ENCODE measurements around the gene HS3ST4. TPM values are rescaled to one million over a fixed set of nuclear protein-coding genes. Genes with fewer than 3 reads are reported as not detected.

The HS3ST4 gene
- total RNA-seq, 1 experiment from 2014 or later = 0.07 TPM

DNA sequence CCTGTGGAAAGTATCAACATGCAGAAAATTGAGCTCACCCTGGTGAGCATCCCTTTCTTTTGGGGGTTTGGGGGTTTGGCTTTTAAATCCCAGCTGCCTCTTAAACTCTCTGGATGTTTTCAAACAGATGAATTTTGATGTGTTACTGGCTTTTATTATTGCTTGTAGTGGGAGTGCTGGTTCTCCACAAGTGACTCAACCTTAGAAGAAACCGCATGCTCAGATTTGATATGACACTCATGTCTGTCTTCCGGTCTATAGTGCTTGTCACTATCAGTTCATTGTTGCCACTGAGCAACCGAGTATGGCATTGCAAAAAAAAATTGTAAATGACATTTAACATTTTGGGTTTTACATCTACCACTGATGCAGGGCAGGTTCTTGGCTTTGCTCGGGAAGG lies 104.5 kb downstream of the HS3ST4 start:
- DNase-seq (ENCODE audit: low read depth) = no peak
- in situ Hi-C loops (cut with HindIII; ENCODE audit: low pct_unique_long_range_greater_than_20kb, low sequenced_read_pairs) = no loop called here

DNA sequence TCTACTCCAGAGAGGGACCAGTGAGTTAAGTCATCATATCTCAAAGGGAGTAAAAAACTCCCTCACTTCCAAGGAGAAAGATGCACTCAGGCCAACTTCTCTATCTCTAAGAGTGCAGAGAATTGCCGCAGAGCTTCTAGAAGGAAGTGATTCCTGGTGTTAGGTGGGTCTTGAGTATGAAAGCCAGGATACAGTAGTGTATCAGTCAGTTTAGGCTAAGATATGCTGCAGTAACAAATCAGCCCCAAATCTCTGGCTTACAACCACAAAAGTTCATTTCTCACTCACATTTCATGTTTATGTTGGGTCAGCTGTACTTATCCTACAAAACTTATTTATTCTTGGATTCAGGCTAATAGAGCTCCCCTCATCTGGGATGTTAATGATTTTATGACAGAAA lies 106.3 kb downstream of the HS3ST4 start:
- no peak for DNase-seq (ENCODE audit: low read depth)
- in situ Hi-C loops (cut with HindIII; ENCODE audit: low pct_unique_long_range_greater_than_20kb, low sequenced_read_pairs) = no loop called here

DNA sequence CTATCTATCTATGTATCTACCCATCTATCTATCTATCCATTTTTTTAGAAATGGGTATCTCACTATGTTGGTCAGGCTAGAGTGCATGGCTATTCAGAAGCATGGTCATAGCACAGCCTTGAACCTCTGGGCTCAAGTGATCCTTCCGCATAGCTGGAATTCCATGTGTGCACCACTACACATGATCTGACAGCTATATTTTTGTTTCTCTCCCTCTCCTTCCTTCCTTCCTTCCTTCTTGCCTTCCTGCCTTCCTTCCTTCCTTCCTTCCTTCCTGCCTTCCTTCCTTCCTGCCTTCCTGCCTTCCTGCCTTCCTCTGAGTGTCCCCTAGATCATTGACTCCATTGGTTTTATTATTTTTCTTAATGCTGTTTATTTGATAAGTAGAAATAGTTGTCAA lies 108.1 kb downstream of the HS3ST4 start:
- in situ Hi-C loops (cut with HindIII; ENCODE audit: low pct_unique_long_range_greater_than_20kb, low sequenced_read_pairs) = no loop called here
- no peak for DNase-seq (ENCODE audit: low read depth)

DNA sequence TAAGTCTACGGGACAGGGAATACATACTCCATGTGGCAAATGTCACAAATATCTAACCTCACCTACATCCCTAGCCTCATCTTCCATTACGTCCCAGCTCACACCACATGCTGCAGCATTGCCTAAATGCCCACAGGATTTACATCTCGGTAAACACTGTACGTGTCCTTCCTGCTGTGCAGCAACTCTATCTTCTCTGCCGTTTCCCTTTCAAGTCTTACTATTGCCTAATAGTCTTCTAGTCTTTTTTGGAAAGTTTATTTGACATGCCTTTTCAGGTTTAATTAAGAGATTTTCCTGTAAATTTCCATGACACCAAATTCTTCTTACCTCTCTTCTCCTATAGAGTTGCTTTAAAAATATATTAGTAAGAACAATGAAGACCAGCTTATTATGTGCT lies 120.5 kb downstream of the HS3ST4 start:
- in situ Hi-C loops (cut with HindIII; ENCODE audit: low pct_unique_long_range_greater_than_20kb, low sequenced_read_pairs) = no loop called here
- no peak for DNase-seq (ENCODE audit: low read depth)

DNA sequence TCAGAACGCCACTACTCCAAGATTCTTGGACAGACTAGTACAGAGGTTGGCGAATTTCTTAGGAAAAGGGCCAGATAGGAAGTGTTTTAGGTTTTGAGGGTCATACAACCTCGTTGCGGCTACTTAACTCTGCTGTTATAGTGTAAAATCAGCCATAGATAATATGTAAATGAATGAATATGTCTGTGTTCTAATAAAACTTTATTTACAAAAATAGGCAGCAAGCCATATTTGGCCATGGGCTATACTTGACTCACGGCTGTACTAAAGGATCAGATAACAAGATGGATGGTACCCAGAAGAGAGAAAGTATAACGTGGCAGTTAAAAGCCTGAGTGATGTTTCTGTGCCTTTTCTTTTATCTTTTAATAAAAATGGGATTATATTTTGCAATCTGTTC lies 125.5 kb downstream of the HS3ST4 start:
- in situ Hi-C loops (cut with HindIII; ENCODE audit: low pct_unique_long_range_greater_than_20kb, low sequenced_read_pairs) = no loop called here
- no peak for DNase-seq (ENCODE audit: low read depth)

DNA sequence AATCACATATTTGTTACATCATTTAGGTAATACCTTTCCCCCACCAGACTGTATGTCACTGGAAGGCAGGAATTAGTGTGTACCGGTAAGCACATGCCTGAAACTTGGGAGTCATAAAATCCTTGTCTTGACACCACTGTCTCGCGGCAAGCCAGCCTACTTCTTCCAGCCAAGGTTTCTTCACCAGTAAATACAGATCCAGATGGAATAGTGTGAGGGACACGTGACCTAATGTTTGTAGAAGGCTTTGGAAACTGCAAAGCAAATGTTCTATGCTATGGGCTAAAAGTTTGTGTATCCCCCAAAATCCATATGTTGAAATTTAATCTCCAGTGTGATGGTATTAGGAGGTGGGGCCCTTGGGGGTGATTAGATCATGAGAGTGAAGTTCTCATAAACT lies 126.1 kb downstream of the HS3ST4 start:
- in situ Hi-C loops (cut with HindIII; ENCODE audit: low pct_unique_long_range_greater_than_20kb, low sequenced_read_pairs) = no loop called here
- DNase-seq (ENCODE audit: low read depth) = no peak

DNA sequence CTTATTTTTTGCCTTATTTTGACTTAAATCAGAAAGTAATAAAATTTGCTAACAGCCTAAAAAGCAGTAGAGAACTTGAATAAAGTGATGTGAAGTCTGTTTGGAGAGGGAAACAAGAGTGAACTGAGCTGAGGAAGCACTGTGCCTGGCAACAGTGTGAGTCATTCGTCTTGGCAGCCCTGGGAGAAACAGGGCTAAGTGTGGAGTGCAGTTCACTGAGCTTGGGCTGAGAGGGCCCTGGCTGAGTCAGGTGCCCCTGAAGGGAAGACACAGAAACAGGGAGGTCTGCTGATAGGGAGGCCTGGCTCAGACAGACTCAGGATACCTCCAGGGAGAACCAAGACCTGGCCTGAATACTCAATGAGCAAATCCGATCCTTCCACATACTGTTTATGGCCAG lies 132.1 kb downstream of the HS3ST4 start:
- DNase-seq (ENCODE audit: low read depth) = no peak
- in situ Hi-C loops (cut with HindIII; ENCODE audit: low pct_unique_long_range_greater_than_20kb, low sequenced_read_pairs) = no loop called here

DNA sequence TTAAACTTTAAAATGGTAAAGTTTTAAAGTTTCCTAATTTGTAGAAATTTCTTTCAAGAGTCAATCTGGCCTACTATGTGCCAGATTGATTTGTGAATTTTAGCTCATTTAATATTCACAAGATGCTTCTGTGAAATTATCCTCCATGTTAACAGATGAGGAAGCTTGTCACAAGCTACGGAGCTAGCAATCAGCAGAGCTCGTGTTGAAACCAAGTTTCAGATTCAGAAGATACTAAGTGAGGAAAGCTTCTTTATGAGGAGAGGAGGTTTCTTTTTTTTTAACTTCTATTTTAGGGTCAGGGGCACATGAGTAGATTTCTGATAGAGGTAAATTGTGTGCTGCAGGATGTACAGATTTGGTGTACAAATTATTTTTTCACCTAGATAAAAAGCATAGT lies 135.9 kb downstream of the HS3ST4 start:
- in situ Hi-C loops (cut with HindIII; ENCODE audit: low pct_unique_long_range_greater_than_20kb, low sequenced_read_pairs) = no loop called here
- DNase-seq (ENCODE audit: low read depth) = no peak

DNA sequence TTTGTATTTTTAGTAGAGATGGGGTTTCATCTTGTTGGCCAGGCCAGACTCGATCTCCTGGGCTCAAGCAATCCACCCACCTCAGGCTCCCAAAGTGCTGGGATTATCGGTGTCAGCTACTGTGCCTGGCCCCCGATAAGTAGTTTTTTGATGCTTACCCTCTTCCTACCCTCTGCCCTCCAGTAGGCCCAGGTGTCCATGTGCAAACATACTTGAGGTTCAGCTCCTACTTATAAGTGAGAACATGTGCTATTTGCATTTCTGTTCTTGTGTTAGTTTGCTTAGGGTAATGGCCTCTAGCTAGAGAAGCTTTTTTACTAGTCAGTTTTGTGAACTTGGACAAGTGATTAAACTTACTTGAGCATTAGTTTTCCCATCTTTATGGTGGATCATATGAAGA lies 136.8 kb downstream of the HS3ST4 start:
- in situ Hi-C loops (cut with HindIII; ENCODE audit: low pct_unique_long_range_greater_than_20kb, low sequenced_read_pairs) = no loop called here
- DNase-seq (ENCODE audit: low read depth) = no peak

DNA sequence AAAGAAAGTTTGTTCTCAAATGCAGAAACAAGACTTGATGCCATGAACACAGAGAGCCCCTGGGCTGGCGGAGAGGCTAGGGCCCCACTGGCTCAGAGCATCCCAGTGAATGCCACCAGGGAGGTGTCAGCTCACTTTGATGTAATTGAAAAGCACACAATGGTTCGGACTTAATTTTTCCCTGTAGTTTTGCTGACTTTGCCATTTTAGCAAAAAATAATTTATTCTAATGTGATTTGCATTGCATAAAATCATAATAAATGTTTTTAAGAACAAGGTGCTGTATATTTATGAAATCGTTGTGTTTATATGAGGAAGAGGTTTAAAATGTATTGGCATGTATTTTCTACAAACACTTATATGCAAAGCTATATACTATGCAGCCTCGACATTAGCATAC lies 140.5 kb downstream of the HS3ST4 start:
- in situ Hi-C loops (cut with HindIII; ENCODE audit: low pct_unique_long_range_greater_than_20kb, low sequenced_read_pairs) = no loop called here

DNA sequence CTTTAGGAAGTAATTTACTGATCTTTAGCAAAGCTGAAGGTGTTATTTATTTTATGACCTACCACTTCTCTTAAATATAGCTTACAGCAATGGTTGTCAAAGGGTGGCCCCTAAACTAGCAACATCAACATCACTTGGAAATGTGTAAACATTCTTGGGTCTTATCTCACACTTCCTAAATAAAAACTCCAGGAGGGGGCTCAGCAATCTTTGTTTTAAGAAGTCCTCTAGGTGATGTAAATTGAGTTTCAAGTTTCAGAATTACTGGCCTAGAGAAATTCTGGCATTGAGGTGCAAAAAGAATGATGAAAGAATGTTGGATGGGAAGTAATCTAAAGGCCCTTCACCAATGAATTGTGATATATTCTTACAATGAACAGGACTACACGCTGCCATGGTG lies 142.3 kb downstream of the HS3ST4 start:
- DNase-seq (ENCODE audit: low read depth) = no peak
- in situ Hi-C loops (cut with HindIII; ENCODE audit: low pct_unique_long_range_greater_than_20kb, low sequenced_read_pairs) = no loop called here

More for the DNA sequence above, 140.5 kb downstream of the HS3ST4 start:
- DNase-seq (ENCODE audit: low read depth) = no peak

DNA sequence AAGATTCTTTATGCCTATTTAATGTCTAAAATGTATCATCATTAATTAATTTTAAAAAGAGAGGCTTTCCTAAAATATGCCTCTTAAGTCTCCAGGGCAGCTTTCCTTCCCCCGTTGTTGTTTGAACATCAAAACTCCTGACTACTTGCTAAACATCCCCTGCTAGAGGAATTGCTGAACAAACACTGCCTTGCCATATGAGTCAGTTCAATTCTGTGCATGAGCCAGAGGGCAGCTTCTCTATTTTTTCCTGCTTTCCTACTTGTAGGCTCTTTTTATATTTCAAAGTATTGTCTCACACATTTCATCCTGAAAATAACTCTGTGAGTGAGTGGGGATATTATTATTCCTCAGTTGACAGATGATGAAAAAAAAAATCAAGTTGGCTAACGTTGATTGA lies 143.4 kb downstream of the HS3ST4 start:
- DNase-seq (ENCODE audit: low read depth) = no peak
- in situ Hi-C loops (cut with HindIII; ENCODE audit: low pct_unique_long_range_greater_than_20kb, low sequenced_read_pairs) = no loop called here

DNA sequence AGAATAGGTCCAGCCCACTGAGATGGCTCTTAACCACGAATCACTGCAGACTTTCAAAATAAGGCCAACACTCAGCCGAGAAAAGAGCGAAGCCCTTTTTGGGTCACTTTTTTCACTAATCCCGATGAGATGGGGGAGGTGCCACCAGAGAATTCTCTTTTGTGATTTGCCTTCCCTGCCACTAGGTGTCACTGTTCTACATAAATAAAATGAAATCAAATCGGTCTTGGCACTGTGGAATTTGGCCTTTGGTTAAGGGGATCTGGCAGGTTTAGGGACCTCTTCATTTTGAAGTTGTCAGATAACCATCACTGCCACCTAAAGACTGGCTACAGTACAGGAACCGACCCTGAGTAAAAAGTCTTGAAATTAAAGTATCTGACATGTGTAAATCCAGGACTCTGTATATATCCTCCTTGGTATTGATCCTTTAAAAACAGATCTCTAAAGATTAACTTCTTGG lies 147.0 kb downstream of the HS3ST4 start:
- in situ Hi-C loops (cut with HindIII; ENCODE audit: low pct_unique_long_range_greater_than_20kb, low sequenced_read_pairs) = no loop called here
- DNase-seq (ENCODE audit: low read depth) = peak; percentile 54

DNA sequence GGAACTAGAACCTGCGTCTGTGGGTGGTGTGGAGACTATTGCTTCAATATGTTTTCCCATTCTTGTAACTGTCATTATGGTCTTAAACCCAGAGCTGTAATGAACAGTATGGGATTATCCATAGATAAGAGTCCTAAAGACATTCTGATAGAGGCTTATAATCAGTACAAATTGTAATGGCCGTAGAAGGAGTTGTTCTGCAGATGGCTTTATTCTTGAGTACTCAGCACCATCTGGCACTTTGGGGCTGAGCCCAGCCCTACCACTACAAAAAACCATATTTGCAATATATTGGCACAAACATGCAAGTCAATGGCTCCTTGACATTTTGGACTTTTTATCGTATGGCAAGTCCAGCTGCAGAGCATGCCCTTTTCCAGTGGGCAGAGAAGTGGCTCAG lies 150.0 kb downstream of the HS3ST4 start:
- DNase-seq (ENCODE audit: low read depth) = no peak
- in situ Hi-C loops (cut with HindIII; ENCODE audit: low pct_unique_long_range_greater_than_20kb, low sequenced_read_pairs) = no loop called here

DNA sequence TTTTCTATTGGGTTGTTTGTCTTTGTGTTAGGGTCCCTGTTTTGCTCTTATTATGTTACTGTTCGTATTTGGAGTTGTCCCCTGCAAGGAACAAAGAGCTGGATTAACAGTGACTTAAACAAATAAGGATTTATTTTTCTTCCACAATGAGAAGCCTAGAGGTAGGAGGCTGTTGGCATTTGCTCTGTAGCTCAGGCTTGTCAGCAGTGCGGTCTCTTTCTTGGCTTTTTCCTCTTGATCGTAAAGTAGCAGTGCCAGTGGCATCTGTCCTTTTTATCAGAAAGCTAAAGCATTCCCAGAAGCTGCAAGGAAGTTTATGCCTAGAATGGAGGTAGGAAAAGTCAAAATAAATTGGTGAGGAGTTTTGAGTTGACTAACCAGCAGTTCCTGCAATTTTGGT lies 154.1 kb downstream of the HS3ST4 start:
- no peak for DNase-seq (ENCODE audit: low read depth)
- in situ Hi-C loops (cut with HindIII; ENCODE audit: low pct_unique_long_range_greater_than_20kb, low sequenced_read_pairs) = no loop called here

DNA sequence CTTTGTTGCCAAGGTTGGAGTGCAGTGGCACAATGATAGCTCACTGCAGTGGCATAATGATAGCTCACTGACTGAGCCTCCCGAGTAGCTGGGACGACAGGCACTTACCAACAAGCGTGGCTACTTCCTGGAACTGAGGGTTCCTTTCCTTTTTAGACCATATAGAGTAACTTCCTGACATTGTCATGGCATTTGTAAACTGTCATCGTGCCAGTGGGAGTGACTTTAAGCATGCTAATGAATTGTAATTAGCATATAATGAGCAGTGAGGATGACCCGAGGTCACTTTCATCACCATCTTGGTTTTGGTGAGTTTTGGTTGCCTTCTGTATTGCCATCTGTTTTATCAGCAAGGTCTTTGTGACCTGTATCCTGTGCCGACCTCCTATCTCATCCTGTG lies 162.4 kb downstream of the HS3ST4 start:
- no peak for DNase-seq (ENCODE audit: low read depth)
- in situ Hi-C loops (cut with HindIII; ENCODE audit: low pct_unique_long_range_greater_than_20kb, low sequenced_read_pairs) = no loop called here

DNA sequence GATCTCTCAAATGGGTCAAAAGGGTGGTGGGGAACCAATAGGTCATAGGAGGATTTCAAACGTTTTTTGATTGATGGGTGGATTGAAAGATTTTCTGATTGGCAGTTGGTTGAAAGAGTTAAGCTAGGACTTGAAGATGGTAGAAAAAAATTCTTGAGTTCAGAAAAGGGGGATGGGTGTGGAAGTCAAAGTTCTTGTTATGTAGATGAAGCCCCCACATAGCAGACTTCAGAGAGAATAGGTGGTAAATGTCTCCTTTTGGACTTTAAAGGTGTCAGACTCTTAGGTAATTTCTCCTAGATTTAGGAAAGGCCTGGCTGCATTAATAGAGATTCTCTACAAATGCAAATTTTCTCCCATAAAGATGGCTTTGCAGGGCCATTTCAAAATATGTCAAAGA lies 163.3 kb downstream of the HS3ST4 start:
- DNase-seq (ENCODE audit: low read depth) = no peak
- in situ Hi-C loops (cut with HindIII; ENCODE audit: low pct_unique_long_range_greater_than_20kb, low sequenced_read_pairs) = no loop called here

DNA sequence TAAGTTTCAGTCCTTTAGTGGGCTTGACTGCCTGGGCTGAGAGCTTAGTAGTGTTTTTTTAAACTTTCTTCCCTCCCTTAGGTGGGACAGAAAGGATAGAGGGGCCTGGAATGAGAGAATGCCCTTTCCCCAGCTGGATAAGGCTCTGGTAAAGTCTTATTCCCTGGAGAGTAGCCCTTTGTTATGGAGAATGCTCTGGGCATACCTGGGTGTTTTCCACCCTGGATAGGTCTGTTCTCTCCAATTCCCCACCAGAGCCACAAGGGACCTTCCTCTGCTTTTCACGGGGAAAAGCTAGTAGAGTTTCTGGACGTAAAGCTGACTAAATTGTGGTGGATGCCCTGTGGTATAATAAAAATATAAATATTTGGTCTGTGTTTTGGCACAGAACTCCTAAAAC lies 164.1 kb downstream of the HS3ST4 start:
- no peak for DNase-seq (ENCODE audit: low read depth)
- in situ Hi-C loops (cut with HindIII; ENCODE audit: low pct_unique_long_range_greater_than_20kb, low sequenced_read_pairs) = no loop called here

DNA sequence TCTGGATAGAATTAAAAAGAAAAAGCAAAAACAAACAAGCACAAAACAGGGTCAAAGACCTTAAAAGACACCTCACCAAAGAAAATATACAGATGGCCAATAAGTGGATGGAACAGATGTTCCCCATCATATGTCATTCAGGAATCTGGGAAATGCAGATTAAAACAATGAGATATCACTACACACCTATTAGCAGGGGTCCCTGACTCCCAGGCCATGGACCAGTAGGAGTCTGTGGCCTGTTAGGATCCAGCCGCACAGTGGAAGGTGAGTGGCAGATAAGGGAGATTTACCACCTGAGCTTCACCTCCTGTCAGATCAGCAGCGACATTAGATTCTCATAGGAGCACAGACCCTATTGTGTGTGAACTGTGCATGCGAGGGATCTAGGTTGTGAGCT lies 167.9 kb downstream of the HS3ST4 start:
- no peak for DNase-seq (ENCODE audit: low read depth)
- in situ Hi-C loops (cut with HindIII; ENCODE audit: low pct_unique_long_range_greater_than_20kb, low sequenced_read_pairs) = no loop called here

DNA sequence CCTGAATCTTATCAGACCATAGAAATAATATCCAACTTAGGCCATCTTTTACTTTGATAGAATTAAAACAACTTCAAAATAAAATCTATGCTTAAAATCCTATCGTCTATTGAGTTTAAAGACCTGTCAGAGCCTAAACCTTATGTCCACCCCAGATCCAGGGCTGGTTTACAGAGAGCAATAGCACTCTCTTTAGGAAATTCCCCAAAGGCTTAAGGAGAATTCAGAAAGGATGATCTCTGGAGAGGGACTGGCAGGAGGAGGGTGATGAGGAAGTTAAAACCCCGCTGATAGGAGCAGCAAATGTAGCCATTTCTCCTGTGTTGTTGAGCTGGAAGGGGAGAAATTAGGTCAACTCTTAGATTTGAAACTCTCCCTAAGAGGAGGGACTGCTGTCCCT lies 175.3 kb downstream of the HS3ST4 start:
- no peak for DNase-seq (ENCODE audit: low read depth)
- in situ Hi-C loops (cut with HindIII; ENCODE audit: low pct_unique_long_range_greater_than_20kb, low sequenced_read_pairs) = no loop called here

DNA sequence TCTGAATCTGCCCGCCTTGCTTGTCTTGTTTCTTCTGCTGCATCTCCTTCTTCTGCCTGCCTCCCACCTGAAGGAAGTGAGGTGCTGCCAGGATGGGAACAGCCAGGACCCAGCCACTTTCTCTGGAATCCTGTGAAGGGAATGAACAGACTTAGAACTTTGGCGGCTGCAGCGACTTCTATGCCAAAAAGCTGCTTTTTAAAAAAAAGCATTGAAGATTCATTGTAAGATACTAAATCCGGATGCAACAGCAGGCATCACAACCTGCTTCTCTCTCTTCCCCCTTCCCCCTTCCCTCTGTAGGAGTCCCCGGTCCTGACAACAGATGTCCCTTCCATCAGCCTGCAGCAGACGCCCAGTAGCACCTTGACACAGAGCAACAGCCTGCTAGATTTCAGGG lies 176.3 kb downstream of the HS3ST4 start:
- in situ Hi-C loops (cut with HindIII; ENCODE audit: low pct_unique_long_range_greater_than_20kb, low sequenced_read_pairs) = no loop called here
- no peak for DNase-seq (ENCODE audit: low read depth)
